TTC549 (cell line): ENCODE measurements around the gene LRRC25.
"Not testable (repeated sequence)": the region's sequence is repeated elsewhere in the genome, so short reads cannot be mapped to it uniquely, and the experiment has no call there.

Source experiments
- FAIRE-seq: peaks from 2 replicates; lab custom pipeline; 2012; peaks lifted over from hg19 to GRCh38; lab: Jason Lieb, UNC

The LRRC25 gene

DNA sequence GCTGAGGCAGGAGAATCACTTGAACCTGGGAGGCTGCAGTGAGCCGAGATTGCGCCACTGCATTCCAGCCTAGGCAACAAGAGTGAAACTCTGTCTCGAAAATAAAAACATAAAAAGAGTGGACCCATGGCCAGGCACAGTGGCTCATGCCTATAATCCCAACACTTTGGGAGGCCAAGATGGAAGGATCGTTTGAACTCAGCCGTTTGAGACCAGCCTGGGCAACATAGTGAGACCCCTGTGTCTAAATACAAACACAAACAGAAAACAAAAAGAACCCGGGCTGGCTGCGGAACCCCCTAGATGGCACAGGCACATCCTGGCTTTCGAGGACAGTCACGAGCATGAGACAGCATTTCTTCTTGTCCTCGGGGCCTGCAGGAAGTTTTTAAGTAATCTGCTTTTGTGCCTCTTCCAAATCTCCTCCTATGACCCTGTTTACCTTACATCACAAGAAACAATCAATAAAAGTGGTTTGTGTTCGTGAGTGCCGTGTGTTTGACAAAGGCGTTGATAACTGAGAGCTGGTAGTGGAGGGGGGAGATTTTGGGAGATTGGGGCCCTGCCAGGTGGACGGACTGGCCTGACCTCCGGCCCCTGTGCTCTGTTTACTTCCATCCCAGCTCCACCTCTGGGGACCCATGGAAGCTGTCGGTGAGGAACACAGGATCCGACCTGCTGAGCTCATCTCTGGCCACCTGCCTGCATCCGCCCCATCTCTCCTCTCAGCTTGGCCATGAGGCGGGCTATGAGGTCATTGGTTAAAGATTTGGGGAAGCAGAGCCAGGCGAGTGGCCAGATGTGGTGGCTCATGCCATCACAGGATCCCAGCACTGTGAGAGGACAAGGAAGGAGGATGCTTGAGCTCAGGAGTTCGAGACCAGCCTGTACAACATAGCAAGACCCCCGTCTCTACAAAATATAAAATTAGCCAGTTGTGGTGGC is 17.3 kb downstream of the LRRC25 start:
- no peak for FAIRE-seq

DNA sequence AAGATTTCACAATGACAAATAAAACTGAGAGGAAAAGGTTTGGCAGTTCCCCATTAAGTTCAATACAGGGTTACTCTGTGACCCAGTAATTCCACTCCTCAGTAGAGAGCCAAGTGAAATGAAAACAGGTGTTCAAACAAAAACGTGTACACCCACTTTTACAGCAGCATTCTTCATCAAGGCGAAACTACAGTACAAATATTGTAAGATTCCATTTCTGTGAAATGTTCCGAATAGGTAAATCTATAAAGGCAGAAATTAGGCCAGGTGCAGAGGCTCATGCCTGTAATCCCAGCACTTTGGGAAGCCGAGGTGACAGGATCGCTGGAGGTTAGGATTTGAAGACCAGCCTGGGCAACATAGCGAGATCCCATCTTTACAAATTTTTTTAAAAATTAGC is 20.4 kb downstream of the LRRC25 start:
- FAIRE-seq, result no peak

DNA sequence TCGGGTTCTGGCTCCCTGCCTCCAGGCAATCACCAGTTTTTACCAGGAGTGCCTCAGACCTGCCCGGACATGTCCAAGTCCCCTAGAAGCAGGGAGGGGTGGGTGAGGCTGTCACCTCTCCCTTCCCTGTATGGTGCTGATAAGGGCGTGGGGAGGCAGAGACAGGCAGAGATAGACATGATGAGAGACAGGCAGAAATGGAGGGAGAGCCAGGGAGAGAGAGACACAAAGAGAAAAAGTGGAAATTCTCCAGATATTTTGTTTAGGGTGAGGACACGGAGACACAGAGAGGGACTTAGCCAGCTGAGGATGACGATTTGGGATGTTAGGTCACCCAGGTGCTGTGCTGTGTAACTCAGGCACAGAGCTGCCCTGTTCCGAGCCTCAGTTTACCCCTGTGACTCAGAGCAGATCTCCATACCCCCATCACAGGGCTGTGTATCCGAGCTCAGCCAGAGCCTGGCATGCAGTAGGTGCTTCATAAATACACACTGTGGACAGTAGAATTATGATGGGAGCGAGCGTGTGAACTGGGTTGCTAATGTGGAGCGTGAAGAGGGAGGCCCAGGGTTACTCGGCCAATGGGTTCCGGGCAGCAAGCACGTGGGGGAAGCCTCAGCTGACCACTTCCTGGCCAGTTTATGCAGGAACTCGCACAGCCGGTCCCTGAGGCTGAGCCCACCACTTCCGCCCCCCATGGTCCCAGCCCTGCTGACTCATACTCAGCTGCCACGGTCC is 23.4 kb downstream of the LRRC25 start:
- no peak for FAIRE-seq

DNA sequence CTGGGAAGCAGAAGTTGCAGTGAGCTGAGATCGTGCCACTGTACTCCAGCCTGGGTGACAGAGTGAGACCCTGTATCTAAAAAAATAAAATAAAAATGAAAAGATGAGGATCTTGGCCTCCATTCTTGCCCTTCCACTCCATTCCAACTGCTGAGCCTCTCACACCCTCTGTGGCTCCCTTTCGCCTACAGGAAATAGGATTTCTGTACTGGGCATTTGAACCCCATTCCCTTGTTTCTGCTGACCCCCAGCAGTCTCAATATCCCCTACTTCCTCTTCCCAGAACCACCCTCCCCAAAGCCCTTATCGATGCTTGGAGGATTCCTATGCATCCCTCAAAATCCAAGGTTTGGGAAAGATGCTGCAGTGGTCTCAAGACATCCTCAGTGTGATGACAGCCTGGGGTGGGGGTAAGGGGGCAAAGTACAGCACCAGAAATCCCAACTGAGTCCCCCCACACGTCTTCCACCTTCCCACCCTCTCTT is 24.0 kb downstream of the LRRC25 start:
- FAIRE-seq, result no peak

DNA sequence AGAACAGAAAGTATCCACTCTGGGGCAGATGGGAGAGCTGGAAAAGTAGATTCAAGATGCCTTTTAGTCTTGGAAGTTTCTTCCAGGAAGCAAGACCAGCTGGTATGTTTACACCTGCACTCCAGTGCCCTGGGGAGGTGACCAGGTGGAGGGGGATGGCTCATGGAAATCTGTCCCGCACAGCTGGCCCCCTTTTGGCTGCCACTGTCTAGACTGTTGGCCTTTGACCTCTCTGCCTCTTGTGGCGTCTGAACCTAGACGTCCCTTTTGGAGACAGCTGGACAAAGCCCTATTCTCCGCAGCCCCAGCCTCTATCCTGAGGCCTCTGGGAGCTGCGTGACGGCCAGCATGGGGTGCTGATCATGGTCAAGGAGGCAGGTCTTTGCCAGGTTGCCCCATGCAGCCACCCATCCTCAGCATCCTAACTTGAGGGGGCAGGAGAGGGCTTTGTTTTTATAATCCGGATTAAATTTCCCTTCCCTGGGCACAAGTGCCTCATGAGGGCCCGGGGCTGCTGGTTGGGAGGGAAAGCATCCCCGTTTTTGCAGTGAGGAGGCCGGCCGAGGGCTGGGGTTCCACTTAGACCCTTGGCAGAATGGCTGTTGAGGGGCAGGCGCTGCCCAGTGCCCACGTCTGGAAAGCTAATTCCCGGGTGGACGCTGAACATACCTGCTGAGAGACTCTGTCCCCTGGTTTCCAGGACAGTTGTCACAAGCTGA is 28.8 kb downstream of the LRRC25 start:
- FAIRE-seq, result no peak

DNA sequence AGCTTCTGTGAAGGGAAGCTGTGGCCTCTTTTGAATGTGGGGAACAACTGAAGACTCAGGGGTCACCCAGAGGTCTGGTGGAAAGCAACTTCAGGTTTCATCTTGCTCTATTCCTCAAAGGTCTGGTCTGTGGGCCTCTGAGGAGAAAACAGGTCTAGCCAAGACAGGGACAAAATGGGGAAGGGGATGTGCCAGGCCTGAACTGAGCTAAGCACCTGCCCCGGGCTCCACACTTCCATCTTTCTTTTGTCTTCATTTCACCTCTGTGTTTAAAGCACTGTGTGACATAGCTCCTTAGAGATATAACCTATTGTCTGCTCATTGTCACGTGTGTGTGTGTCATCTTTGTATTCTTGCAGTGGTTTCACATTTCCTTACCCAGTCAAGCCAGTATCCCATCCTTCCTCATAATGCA is 31.4 kb downstream of the LRRC25 start:
- FAIRE-seq, result no peak

DNA sequence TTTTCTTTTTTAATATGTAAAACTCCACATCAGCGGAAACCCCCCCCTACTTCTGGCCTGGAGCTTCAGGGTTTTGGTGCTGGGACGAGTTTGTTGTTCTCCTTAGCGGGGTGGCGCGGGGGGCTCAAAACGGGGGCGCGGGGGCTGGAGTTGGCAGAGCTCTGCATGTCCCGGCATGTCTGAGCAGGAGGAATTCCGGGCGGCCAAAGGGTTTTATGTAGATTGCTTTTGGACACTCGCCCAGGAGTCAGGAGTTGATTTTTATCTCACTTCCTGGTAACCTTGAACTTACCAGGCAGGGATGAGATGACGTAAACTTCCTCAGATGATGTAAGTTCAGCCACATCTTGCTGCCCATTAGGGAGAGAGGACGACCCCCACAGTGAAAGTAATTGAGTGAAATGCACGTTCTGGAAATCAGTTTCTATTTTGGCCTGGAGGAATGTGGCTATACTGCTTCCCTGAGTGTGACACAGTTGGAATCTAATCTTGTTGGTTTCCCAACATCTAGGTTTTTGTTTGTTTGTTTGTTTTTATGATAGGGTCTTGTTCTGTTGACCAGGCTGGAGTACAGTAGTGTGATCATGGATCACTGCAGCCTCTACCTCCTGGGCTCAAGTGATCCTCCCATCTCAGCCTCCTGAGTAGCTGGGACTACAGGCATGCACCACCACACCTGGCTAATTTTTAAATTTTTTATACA is 32.4 kb downstream of the LRRC25 start:
- FAIRE-seq, result peak; percentile 86

DNA sequence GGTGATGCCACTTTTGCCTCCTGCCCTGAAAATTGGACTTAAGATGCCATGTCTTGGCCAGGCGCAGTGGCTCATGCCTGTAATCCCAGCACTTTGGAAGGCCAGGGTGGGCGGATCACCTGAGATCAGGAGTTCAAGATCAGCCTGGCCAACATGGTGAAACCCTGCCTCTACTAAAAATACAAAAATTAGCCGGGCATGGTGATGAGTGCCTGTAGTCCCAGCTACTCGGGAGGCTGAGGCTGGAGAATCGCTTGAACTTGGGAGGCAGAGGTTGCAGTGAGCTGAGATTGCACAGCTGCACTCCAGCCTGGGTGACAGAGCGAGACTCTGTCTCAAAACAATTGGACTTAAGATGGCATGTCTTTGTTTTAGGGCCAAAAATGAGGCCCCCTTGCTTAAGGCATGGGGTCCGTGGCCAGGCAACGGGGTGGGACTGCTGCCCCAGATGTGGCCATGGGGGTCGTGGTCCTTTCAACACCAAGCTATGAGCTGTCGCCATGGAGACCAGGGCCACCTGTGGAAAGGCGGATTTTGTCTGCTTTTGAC is 33.1 kb downstream of the LRRC25 start:
- not testable (repeated sequence) for FAIRE-seq

DNA sequence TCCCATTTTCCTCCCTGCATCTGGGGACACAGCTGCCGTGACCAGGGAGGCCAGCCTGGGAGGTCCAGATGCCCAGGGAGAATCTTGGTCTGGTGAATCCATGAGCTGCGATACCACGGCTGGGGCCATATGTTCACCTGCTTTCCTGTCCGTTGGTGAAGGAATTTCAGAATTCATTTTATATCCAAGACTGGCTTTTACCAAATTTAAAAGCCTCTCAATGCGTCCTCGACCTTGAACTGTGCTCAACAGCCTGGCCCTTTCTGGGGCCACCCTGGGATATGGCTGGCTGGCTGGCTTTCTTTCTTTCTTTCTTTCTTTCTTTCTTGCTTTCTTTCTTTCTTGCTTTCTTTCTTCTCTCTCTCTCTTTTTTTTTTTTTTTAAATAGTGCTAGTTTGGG is 33.6 kb downstream of the LRRC25 start:
- no peak for FAIRE-seq

DNA sequence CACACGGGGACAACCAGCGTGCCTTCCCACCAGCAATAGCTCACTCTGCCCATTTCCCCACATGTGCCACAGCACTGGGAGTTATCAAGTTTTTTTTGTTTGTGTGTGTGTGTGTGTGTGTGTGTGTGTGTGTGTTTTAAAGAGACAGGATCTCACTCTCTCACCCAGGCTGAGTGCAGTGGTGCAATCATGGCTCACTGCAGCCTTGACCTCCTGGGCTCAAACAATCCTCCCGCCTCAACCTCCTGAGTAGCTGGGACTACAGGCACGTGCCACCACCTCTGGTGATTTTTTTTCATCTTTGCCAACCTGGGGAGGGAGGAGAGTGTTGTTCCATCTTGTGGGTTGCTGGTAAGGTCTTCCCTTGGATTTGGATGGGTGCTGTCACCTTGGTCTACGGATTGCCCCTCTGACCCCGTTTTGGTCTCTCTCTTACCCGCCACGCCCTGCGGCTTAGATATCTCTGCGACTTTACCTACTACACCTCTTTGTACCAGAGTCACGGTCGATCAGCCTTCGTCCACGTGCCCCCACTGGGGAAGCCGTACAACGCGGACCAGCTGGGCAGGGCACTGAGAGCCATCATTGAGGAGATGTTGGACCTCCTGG is 34.4 kb downstream of the LRRC25 start:
- FAIRE-seq, result no peak

DNA sequence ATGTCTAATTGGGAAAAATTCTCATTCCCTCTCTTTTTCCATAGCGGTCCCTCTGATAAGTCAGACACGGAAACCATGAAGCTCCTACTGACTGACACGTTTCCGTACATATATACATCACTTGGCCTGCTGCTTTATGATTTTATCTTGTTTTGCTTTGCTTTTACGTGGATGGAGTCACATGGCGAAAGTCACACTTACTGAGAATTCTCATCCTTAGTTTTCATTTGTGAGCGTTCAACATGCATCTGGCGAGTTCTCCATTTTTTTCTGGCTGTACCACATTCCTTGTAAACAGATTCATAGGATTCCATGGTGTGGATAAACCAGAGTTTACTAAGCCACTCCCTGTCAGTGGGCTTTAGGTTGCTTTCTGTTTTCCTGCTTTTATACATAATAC is 35.8 kb downstream of the LRRC25 start:
- FAIRE-seq, result no peak

DNA sequence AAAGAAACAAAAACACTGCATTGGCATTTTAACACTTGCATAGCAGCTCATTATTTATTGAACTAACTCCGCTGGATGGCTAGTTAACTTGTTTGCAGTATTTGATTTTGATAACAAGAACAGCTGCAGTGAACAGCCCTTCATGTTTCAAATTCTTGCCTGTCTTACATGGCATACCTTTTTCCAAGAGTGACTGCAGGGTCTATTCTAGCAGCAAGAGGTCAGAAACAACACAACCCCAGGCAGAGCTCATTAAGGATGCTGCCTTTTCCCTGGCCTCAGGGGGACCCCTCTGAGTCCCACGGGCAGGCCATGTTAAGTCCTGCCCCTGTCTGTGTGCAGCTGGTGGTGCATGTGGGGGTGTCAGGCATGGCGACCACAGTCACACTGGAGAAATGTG is 40.4 kb downstream of the LRRC25 start:
- FAIRE-seq, result no peak

DNA sequence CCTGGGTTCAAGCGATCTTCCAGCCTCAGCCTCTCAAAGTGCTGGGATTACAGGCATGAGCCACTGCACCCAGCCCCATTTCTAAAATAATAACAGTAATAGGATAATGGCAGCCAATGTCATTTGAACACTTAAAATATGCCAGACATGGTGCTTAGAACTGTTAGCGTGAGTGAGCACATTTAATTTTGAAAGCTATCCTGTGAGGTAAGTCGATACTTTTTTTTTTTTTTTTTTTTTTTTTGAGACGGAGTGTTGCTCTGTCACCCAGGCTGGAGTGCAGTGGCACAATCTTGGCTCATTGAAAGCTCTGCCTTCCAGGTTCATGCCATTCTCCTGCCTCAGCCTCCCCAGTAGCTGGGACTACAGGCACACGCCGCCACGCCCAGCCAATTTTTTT is 42.7 kb downstream of the LRRC25 start:
- FAIRE-seq, result not testable (repeated sequence)

DNA sequence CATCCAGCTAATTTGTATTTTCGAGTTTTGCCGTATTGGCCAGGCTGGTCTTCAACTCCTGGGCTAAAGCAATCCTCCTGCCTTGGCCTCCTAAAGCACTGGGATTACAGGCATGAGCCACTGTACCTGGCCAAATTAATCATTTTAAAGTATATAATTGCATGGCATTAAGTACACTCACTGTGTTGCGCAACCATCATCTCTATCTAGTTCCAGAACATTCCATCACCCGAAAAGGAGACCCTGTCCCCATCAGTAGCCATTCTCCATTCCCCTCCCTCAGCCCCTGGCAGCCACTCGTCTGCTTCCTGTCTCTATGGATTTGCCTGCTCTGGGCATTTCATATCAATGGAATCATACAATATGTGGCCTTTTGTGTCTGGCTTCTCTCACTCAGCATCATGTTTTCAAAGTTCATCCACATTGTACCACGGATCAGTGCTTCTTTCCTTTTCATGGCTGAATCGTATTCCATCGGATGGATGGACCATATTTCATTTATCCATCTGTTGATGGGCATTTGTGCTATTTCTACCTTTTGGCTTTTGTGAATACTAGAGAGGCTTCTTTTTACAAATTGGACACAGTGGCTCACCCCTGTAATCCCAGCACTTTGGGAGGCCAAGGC is 43.9 kb downstream of the LRRC25 start:
- no peak for FAIRE-seq

DNA sequence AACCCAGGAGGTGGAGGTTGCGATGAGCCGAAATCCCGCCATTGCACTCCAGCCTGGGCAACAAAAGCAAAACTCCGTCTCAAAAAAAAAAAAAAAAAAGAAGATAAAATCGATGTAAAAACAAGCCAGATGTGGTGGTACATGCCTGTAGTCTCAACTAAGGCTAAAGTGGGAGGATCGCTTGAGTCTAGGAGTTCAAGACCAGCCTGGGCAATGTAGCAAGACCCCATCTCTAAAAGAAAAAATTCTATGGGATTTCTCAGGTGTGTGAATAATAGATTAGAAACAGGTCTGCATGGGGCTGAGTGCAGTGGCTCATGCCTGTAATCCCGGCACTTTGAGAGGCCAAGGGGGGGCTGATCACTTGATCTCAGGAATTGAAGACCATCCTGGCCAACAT is 45.9 kb downstream of the LRRC25 start:
- FAIRE-seq, result no peak

DNA sequence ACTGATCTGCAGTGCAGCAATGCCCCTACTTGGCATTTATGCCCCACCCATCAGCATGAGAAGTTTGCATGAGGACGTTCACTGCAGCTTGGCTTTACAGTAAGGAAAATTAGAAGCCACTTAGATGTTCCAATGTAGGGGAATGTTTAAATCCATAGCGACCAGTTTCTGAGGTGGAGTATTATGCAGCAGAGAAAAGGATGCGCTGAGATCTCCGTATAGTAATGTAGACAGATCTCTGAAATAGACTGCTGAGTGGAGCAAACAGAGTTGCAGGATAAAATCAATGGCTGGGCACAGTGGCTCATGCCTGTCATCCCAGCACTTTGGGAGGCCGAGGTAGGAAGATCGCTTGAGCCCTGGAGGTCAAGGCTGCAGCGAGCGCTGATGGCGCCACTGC is 46.9 kb downstream of the LRRC25 start:
- no peak for FAIRE-seq

DNA sequence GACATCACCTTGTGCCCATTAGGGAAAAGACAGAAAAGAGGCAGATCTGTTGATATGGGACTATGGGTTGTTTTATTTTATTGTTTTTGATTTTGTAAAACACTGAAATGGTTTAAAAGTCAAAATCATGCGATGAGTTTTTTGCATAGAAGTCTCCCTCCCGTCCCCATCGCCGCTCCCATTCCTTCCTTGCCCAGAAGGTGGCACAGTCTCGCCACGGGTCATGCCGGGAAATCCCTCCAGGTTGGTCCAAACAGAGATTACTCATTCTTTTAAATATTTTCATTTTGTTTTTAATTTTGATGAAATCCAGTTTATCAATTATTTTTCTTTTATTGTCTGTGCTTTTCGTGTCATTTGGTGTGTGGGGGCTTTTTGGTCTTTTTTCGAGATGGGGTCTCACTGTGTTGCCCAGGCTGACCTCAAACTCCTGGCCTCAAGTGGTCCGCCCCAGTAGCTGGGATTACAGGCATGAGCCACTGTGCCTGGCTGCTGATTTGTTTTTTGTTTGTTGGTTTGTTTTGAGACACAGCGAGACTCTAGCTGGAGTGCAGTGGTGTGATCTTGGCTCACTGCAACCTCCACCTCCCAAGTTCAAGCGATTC is 47.8 kb downstream of the LRRC25 start:
- FAIRE-seq, result peak; percentile 84

DNA sequence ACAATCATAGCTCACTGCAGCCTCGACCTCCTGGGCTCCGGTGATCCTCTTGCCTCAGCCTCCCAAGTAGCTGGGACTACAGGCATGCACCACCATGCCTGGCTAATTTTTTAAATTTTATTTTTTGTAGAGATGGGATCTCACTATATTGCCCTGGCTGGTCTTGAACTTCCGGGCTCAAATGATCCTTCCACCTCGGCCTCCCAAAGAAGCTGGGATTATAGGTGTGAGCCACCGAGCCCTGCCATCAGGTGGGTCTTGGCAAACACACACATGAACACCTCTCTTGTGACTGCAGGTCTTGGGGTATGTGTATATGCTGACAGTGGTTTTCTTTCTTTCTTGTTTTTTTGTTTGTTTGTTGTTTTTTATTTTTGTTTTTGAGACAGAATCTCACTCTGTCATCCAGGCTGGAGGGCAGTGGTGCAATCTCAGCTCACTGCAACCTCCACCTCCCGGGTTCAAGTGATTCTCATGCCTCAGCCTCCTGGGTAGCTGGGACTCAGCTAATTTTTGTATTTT is 48.5 kb downstream of the LRRC25 start:
- not testable (repeated sequence) for FAIRE-seq

DNA sequence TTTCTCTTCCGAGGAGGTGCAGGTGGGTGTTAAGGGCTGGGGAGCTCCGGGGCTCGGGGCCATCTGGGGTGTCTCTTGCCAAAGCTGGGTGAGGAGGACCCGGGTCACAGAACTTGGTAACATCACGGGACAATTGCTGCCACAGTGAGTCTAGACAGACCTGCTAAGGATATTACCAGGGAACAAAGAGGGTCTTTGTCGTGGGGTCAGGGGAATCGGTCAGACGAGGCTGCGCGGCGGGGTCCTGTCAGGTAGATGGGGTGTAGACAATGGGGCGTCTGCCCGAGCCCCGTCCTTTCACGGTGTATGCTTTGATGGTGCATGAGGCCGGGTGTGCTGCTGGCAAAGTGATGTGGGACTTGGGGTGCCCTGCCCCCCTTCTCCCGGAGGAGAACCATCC is 49.3 kb downstream of the LRRC25 start:
- no peak for FAIRE-seq

DNA sequence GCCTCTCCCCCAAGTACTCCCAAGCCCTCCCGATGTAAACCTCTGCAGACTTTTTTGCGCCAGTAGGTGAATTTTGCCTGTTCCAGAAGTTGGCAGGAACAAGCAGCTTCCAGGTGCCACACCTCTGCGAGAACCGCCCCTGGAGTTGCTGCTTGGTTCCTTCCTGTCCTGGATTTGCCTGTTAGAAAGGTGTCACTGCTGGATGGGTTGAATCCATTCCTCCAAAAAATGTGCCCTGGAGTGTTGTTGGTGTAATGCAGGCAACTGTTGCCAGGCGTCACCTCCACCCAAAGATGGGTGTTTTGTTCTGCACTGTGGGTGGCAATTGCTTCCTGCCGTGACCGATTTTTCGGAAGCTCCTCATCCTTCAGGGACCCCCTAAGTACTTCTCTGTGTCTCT is 51.3 kb downstream of the LRRC25 start:
- FAIRE-seq, result no peak
